HepG2 (cell line): ENCODE data around the gene MRPS31. TPM values are rescaled to one million over a fixed set of nuclear protein-coding genes. Genes with fewer than 3 reads are reported as not detected.
A peak's percentile ranks its signal among the peaks of the same experiment; 100 is the strongest.

Experiments used
- ATF3 ChIP-seq: sonication (generic); formaldehyde crosslinking; IDR thresholded peaks from 2 replicates; pipeline ENCODE4 v1.4.0; 2020; ENCODE audit warnings: missing genetic modification reagents
- CCDC6 ChIP-seq: sonication (generic); formaldehyde crosslinking; IDR thresholded peaks from 2 replicates; pipeline ENCODE4 v1.8.1; 2022; ENCODE audit warnings: mild to moderate bottlenecking, missing genetic modification reagents, moderate library complexity
- CHD2 ChIP-seq: IDR thresholded peaks from 2 replicates; pipeline ENCODE4 v1.6.1; 2011; ENCODE audit warnings: low read depth, low read length, improper control_type of control experiment
- GPBP1L1 ChIP-seq: sonication (generic); formaldehyde crosslinking; IDR thresholded peaks from 2 replicates; pipeline ENCODE4 v1.5.0; 2020; ENCODE audit warnings: mild to moderate bottlenecking, missing genetic modification reagents
- HHEX ChIP-seq: IDR thresholded peaks from 2 replicates; pipeline ENCODE4 v1.6.1; 2016; ENCODE audit warnings: control low read depth
- LRRFIP1 ChIP-seq: sonication (generic); formaldehyde crosslinking; conservative IDR thresholded peaks from 2 replicates; pipeline ENCODE4 v1.4.0; 2020; ENCODE audit warnings: missing genetic modification reagents
- NR3C1 ChIP-seq: sonication (generic); formaldehyde crosslinking; IDR thresholded peaks from 2 replicates; pipeline ENCODE4 v1.4.0; 2020; ENCODE audit warnings: missing genetic modification reagents
- PBX2 ChIP-seq: IDR thresholded peaks from 2 replicates; pipeline ENCODE4 v1.6.1; 2016; ENCODE audit warnings: control low read depth
- PITX1 ChIP-seq: sonication (generic); formaldehyde crosslinking; IDR thresholded peaks from 2 replicates; pipeline ENCODE4 v1.5.1; 2020; ENCODE audit warnings: mild to moderate bottlenecking, missing genetic modification reagents
- PRDM4 ChIP-seq: sonication (generic); formaldehyde crosslinking; IDR thresholded peaks from 2 replicates; pipeline ENCODE4 v1.9.0; 2021; ENCODE audit warnings: missing genetic modification reagents, borderline replicate concordance
- SKIL ChIP-seq: sonication (generic); formaldehyde crosslinking; IDR thresholded peaks from 2 replicates; pipeline ENCODE4 v1.8.0; 2022; ENCODE audit warnings: missing genetic modification reagents, mild to moderate bottlenecking, moderate library complexity, borderline replicate concordance
- SRSF9 ChIP-seq: fragments of 200-400 bp; formaldehyde crosslinking; IDR thresholded peaks from 2 replicates; pipeline ENCODE4 v1.6.1; 2018; ENCODE audit warnings: borderline replicate concordance, mild to moderate bottlenecking, low read depth, low read length; ENCODE audit not compliant: insufficient read depth, poor library complexity, severe bottlenecking
- THAP8 ChIP-seq: sonication (generic); formaldehyde crosslinking; IDR thresholded peaks from 2 replicates; pipeline ENCODE4 v1.5.1; 2020; ENCODE audit warnings: missing genetic modification reagents, mild to moderate bottlenecking, borderline replicate concordance
- ZBTB21 ChIP-seq: sonication (generic); formaldehyde crosslinking; IDR thresholded peaks from 2 replicates; pipeline ENCODE4 v1.4.0; 2020; ENCODE audit warnings: missing genetic modification reagents
- ZMYM4 ChIP-seq: sonication (generic); formaldehyde crosslinking; IDR thresholded peaks from 2 replicates; pipeline ENCODE4 v1.8.1; 2023; ENCODE audit warnings: mild to moderate bottlenecking, missing genetic modification reagents
- ZNF30 ChIP-seq: sonication (generic); formaldehyde crosslinking; IDR thresholded peaks from 2 replicates; pipeline ENCODE4 v1.5.0; 2020; ENCODE audit warnings: mild to moderate bottlenecking, missing genetic modification reagents
- ZNF816 ChIP-seq: sonication (generic); formaldehyde crosslinking; IDR thresholded peaks from 2 replicates; pipeline ENCODE4 v1.8.0; 2022; ENCODE audit warnings: missing genetic modification reagents, mild to moderate bottlenecking, borderline replicate concordance
- ZSCAN30 ChIP-seq: sonication (generic); formaldehyde crosslinking; IDR thresholded peaks from 2 replicates; pipeline ENCODE4 v1.5.0; 2020; ENCODE audit warnings: mild to moderate bottlenecking, missing genetic modification reagents
- polyA plus RNA-seq, 8 experiments: library from polyadenylated mRNA; depleted of rRNA in 3 of 8; stranded (reverse) in 7 of 8; unstranded in 1 of 8; fragments of >200 nt; fragmentation: Illumina TruSeq in 4 of 8; extraction: Trizol in 4 of 8; gene quantifications; 2 replicates each; pipeline versions ENCODE4 v1.2.1 to v1.2.3, GENCODE V29; 2011 to 2016; ENCODE audit warnings: low read depth in 4 of 8, missing spikeins in 1 of 8, mixed read lengths in 1 of 8; ENCODE audit not compliant: insufficient read depth in 1 of 8
- total RNA-seq, 5 experiments: library from RNA; depleted of rRNA; stranded (reverse); fragments of >200 nt; fragmentation: Illumina TruSeq; extraction: Trizol; gene quantifications; 2 replicates each; pipeline ENCODE4 v1.2.3, GENCODE V29; 2016; ENCODE audit warnings: low read depth in 1 of 5

MRPS31 gene
- total and polyA plus RNA-seq, 2 of the 13 experiments (the other 11 are each of a cell fraction or from before 2014, with no cell fraction given): 23.7 to 34.1 TPM

- no peak for TF ChIP-seq GPBP1L1 (CRISPR knock-in tag)
- TF ChIP-seq CCDC6 (CRISPR knock-in tag): no peak
- no peak for TF ChIP-seq PRDM4 (CRISPR knock-in tag)
- TF ChIP-seq ZBTB21 (CRISPR knock-in tag): peak; percentile 68; the same call in 1 of the 2 replicates
- TF ChIP-seq THAP8 (CRISPR knock-in tag): no peak
- TF ChIP-seq ZMYM4 (CRISPR knock-in tag): peak; percentile 99
- TF ChIP-seq PITX1 (CRISPR knock-in tag): peak; percentile 84; the same call in 1 of the 2 replicates
- no peak for TF ChIP-seq ZNF816 (CRISPR knock-in tag)
- no peak for TF ChIP-seq HHEX (CRISPR knock-in tag)
- peak; percentile 73; the same call in 1 of the 2 replicates for TF ChIP-seq ATF3
- TF ChIP-seq CHD2: no peak
- peak; percentile 67; the same call in 1 of the 2 replicates for TF ChIP-seq SKIL (CRISPR knock-in tag)
- TF ChIP-seq ZNF30 (CRISPR knock-in tag): no peak
- TF ChIP-seq SRSF9: no peak
- TF ChIP-seq ZSCAN30: peak; percentile 95
- TF ChIP-seq LRRFIP1 (CRISPR knock-in tag): no peak
- no peak for TF ChIP-seq NR3C1 (CRISPR knock-in tag)
- no peak for TF ChIP-seq PBX2 (CRISPR knock-in tag)
Observed at GRCh38 chr13:40770934-40771618, at the start of gene MRPS31 (continued).
